Caco-2 (cell line): ENCODE results near the gene CFAP298. TPM values are rescaled to one million over a fixed set of nuclear protein-coding genes. Genes with fewer than 3 reads are reported as not detected.

Experiments
- BruUV-seq: library from RNA; stranded (reverse); fragments of 400-500 nt; replicated peaks from 2 replicates; lab custom pipeline; 2021; lab: Mats Ljungman, UMichigan
- CTCF ChIA-PET: fragments of 300-600 bp; sonication (Branson Sonifier 250); formaldehyde crosslinking; loops from one replicate; lab custom pipeline; 2022; ENCODE audit warnings: antibody characterized with exemption; lab: Charles Lee
- POLR2A ChIA-PET: fragments of 300-600 bp; sonication (Branson Sonifier 250); formaldehyde crosslinking; loops from one replicate; lab custom pipeline; 2022; ENCODE audit warnings: antibody characterized with exemption; lab: Charles Lee
- DNase-seq, 2 experiments: peaks; one replicate each; pipeline versions ENCODE4 v3.0.0 to v3.0.0-alpha.2; 2020 to 2022
- H3K27me3 ChIP-seq: replicated peaks from 2 replicates; pipeline ENCODE4 v1.6.0; 2011; ENCODE audit warnings: low read length; ENCODE audit not compliant: control insufficient read depth, insufficient read depth
- H3K36me3 ChIP-seq: 2 replicates; pipeline ENCODE4 v1.5.1; 2011; ENCODE audit warnings: low read length; ENCODE audit not compliant: control insufficient read depth, insufficient read depth
- H3K4me1 ChIP-seq: fragments of 250-450 bp; sonication (Bioruptor Pico); 2 replicates; pipeline ENCODE4 v1.5.1; 2020; ENCODE audit warnings: mild to moderate bottlenecking
- H3K4me3 ChIP-seq: 2 replicates; pipeline ENCODE4 v1.5.1; 2011; ENCODE audit warnings: low read depth, mild to moderate bottlenecking, control low read depth, low read length
- H3K9me3 ChIP-seq: fragments of 250-450 bp; sonication (Bioruptor Pico); 2 replicates; pipeline ENCODE4 v1.5.1; 2020; ENCODE audit warnings: mild to moderate bottlenecking, moderate library complexity
- H3K27ac Mint-ChIP-seq: one replicate; pipeline ENCODE4 v1.8.0; 2022; ENCODE audit warnings: mixed read lengths; ENCODE audit not compliant: unreplicated experiment
- H3K27me3 Mint-ChIP-seq: one replicate; pipeline ENCODE4 v1.8.0; 2022; ENCODE audit warnings: mixed read lengths; ENCODE audit not compliant: insufficient read depth, unreplicated experiment
- H3K36me3 Mint-ChIP-seq: one replicate; pipeline ENCODE4 v1.8.0; 2022; ENCODE audit warnings: mild to moderate bottlenecking, mixed read lengths; ENCODE audit not compliant: insufficient read depth, unreplicated experiment
- H3K4me1 Mint-ChIP-seq: one replicate; pipeline ENCODE4 v1.8.0; 2022; ENCODE audit warnings: low read depth, mixed read lengths; ENCODE audit not compliant: unreplicated experiment
- H3K4me3 Mint-ChIP-seq: one replicate; pipeline ENCODE4 v1.8.0; 2022; ENCODE audit warnings: mild to moderate bottlenecking, moderate library complexity, mixed read lengths; ENCODE audit not compliant: unreplicated experiment
- H3K9me3 Mint-ChIP-seq: one replicate; pipeline ENCODE4 v1.8.0; 2022; ENCODE audit warnings: mixed read lengths; ENCODE audit not compliant: unreplicated experiment
- intact Hi-C: fragments of 100-400 bp; cut with micrococcal nuclease; formaldehyde crosslinking; loops from one replicate; pipeline ENCODE4 v1.10.0; 2022; ENCODE audit not compliant: unreplicated experiment
- total RNA-seq: library from RNA; stranded (reverse); gene quantifications from 2 replicates; pipeline ENCODE4 v1.2.3, GENCODE V29; 2022
- TF ChIP-seq, protein P1 (sequence below), 2 experiments: fragments of 200-600 bp in 1 of 2; IDR thresholded peaks; 1 replicate in 1 of 2; 2 replicates in 1 of 2; pipeline versions ENCODE4 v1.5.1 to v1.8.0; 2011 to 2022; ENCODE audit warnings: antibody characterized with exemption in 1 of 2, control low read depth in 1 of 2, inconsistent platforms in 1 of 2, low read depth in 1 of 2, low read length in 1 of 2, mild to moderate bottlenecking in 1 of 2, moderate library complexity in 1 of 2; ENCODE audit not compliant: insufficient read depth in 1 of 2, severe bottlenecking in 1 of 2, unreplicated experiment in 1 of 2

The CFAP298 gene
- total RNA-seq, 1 experiment from 2014 or later = 54.5 TPM

- no peaks in the 10 kb centered on the region for H3K4me1 ChIP-seq
- Mint-ChIP-seq H3K27ac (no peak overlapping the region), H3K4me3 (no peak overlapping the region), H3K27me3 (no peaks in the 10 kb centered on the region), H3K4me1 (no peaks in the 10 kb centered on the region), H3K9me3 (no peaks in the 10 kb centered on the region), H3K36me3 (no peaks in the 10 kb centered on the region)
- DNase-seq = no peak
- CTCF ChIA-PET = interaction anchor here (0.6 kb wide), 1 partner anchor 20 kb away, joined by 4 read pairs; no protein-coding TSS in a partner anchor
- no TSS peak for BruUV-seq
- H3K9me3 ChIP-seq = no peaks in the 10 kb centered on the region
- H3K4me3 ChIP-seq = no peak overlapping the region
- intact Hi-C loops = no loop called here
- H3K27me3 ChIP-seq = no peaks in the 10 kb centered on the region
- POLR2A ChIA-PET = no interaction called here
- TF ChIP-seq, protein P1, sequence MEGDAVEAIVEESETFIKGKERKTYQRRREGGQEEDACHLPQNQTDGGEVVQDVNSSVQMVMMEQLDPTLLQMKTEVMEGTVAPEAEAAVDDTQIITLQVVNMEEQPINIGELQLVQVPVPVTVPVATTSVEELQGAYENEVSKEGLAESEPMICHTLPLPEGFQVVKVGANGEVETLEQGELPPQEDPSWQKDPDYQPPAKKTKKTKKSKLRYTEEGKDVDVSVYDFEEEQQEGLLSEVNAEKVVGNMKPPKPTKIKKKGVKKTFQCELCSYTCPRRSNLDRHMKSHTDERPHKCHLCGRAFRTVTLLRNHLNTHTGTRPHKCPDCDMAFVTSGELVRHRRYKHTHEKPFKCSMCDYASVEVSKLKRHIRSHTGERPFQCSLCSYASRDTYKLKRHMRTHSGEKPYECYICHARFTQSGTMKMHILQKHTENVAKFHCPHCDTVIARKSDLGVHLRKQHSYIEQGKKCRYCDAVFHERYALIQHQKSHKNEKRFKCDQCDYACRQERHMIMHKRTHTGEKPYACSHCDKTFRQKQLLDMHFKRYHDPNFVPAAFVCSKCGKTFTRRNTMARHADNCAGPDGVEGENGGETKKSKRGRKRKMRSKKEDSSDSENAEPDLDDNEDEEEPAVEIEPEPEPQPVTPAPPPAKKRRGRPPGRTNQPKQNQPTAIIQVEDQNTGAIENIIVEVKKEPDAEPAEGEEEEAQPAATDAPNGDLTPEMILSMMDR (IDR thresholded peaks at IDR 0.05; ENCODE audit: insufficient read depth in 1 of 2, low read depth in 1 of 2, low read length in 1 of 2, severe bottlenecking in 1 of 2, unreplicated experiment in 1 of 2) = no peak
- H3K36me3 ChIP-seq = no peaks in the 10 kb centered on the region
Measured at GRCh38 chr21:32580949-32581348, 31.2 kb downstream of the CFAP298 start.

- Mint-ChIP-seq H3K4me3 (no peak overlapping the region), H3K9me3 (no peaks in the 10 kb centered on the region), H3K27me3 (no peaks in the 10 kb centered on the region), H3K4me1 (no peaks in the 10 kb centered on the region), H3K27ac (no peak overlapping the region), H3K36me3 (no peaks in the 10 kb centered on the region)
- no peak overlapping the region for H3K4me3 ChIP-seq
- H3K27me3 ChIP-seq = no peaks in the 10 kb centered on the region
- CTCF ChIA-PET = interaction anchor here (1.3 kb wide), 1 partner anchor 17 kb away, joined by 3 read pairs; no protein-coding TSS in a partner anchor
- POLR2A ChIA-PET = no interaction called here
- intact Hi-C loops = no loop called here
- BruUV-seq = no TSS peak
- no peak for DNase-seq
- H3K9me3 ChIP-seq = no peaks in the 10 kb centered on the region
- H3K4me1 ChIP-seq = no peaks in the 10 kb centered on the region
- TF ChIP-seq, protein P1 (IDR thresholded peaks at IDR 0.05; ENCODE audit: insufficient read depth in 1 of 2, low read depth in 1 of 2, low read length in 1 of 2, severe bottlenecking in 1 of 2, unreplicated experiment in 1 of 2) = peak in 1 of 2 experiments; percentile 9
- H3K36me3 ChIP-seq = no peaks in the 10 kb centered on the region
Measured at GRCh38 chr21:32578107-32578691, 34.0 kb downstream of the CFAP298 start.

- Mint-ChIP-seq H3K4me1 (no peaks in the 10 kb centered on the region), H3K9me3 (no peaks in the 10 kb centered on the region), H3K36me3 (no peaks in the 10 kb centered on the region), H3K4me3 (no peak overlapping the region), H3K27me3 (no peaks in the 10 kb centered on the region), H3K27ac (no peak overlapping the region)
- Histone ChIP-seq H3K4me1 (no peaks in the 10 kb centered on the region), H3K36me3 (no peaks in the 10 kb centered on the region), H3K9me3 (no peaks in the 10 kb centered on the region), H3K4me3 (no peak overlapping the region), H3K27me3 (no peaks in the 10 kb centered on the region)
- TF ChIP-seq, protein P1 (IDR thresholded peaks at IDR 0.05; ENCODE audit: insufficient read depth in 1 of 2, low read depth in 1 of 2, low read length in 1 of 2, severe bottlenecking in 1 of 2, unreplicated experiment in 1 of 2) = no peak
- no TSS peak for BruUV-seq
- DNase-seq = no peak
- POLR2A ChIA-PET = no interaction called here
- CTCF ChIA-PET = no interaction called here
- intact Hi-C loops = no loop called here
Measured at GRCh38 chr21:32576011-32576410, 36.2 kb downstream of the CFAP298 start.
